Peyer's patch (tissue), 4 donors: ENCODE results near the gene METTL1.

Experiments used
- POLR2A ChIP-seq, 2 donors: fragments of 450-650 bp; IDR thresholded peaks; one replicate each; pipeline ENCODE4 v1.5.1; 2017; ENCODE audit warnings: antibody characterized with exemption in 2 of 2, mild to moderate bottlenecking in 2 of 2, moderate library complexity in 2 of 2
- TF ChIP-seq, protein P1 (sequence below), 6 experiments: fragments of 450-650 bp in 4 of 6; fragments of 200-600 bp in 2 of 6; sonication (generic) in 1 of 6; IDR thresholded peaks; one replicate each; pipeline ENCODE4 v1.5.1; 2017 to 2019; ENCODE audit warnings: antibody characterized with exemption in 6 of 6, mild to moderate bottlenecking in 3 of 6, moderate library complexity in 1 of 6

DNA sequence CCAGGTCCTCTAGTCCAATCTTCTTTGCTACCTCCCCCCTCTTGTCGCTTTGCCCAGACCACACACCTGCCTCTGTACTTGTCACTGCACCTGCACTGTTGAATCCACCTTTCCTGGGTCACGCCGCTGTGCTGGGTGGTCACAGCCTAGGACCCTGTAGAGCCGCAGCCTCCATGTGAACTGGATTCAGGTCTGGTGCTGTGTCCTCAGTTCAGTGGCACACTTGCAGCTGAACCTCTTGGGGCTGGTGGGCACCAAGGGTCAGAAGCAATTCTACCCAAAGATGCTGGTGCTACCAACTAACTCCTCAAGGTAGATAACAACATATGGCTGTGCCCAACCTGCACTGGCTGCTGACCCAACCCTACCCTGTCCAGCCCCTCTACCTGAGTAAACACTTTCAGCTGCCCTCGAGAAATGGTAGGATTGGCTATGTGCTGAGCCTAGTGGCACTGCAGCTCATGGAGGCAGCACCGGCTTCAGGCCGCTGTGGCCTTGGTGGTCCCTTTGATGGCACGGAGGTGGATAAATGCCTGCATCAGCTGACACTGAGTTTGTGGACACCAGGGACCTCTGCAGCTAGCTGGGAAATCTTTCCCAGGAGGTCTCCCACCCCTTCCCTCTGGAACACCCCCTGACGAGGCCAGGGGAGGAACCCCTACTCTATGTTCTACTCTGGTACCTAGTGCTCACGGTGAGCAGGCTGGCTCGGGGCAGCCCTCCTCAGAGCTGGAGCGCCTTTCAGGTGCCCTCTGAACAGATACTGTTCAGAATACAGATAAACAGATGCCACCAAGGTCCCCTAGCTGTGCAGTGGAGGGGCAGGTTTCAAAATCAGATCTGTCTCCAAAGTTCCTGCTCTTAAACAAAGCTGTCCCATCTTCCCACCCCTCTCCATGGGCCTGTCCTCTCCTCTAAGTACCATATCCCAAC is 47.6 kb downstream of the METTL1 start:
- TF ChIP-seq, protein P1, sequence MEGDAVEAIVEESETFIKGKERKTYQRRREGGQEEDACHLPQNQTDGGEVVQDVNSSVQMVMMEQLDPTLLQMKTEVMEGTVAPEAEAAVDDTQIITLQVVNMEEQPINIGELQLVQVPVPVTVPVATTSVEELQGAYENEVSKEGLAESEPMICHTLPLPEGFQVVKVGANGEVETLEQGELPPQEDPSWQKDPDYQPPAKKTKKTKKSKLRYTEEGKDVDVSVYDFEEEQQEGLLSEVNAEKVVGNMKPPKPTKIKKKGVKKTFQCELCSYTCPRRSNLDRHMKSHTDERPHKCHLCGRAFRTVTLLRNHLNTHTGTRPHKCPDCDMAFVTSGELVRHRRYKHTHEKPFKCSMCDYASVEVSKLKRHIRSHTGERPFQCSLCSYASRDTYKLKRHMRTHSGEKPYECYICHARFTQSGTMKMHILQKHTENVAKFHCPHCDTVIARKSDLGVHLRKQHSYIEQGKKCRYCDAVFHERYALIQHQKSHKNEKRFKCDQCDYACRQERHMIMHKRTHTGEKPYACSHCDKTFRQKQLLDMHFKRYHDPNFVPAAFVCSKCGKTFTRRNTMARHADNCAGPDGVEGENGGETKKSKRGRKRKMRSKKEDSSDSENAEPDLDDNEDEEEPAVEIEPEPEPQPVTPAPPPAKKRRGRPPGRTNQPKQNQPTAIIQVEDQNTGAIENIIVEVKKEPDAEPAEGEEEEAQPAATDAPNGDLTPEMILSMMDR (IDR thresholded peaks at IDR 0.05): no peak
- TF ChIP-seq POLR2A (IDR thresholded peaks at IDR 0.05): no peak
